ENCODE data around the gene BEND5. TPM values are rescaled to one million over a fixed set of nuclear protein-coding genes. Genes with fewer than 3 reads are reported as not detected.

Gene BEND5
- total and polyA plus RNA-seq, 2 donors (not counting 1 experiment from before 2014, with no cell fraction given) = 0.39 TPM; not detected in 1

DNA sequence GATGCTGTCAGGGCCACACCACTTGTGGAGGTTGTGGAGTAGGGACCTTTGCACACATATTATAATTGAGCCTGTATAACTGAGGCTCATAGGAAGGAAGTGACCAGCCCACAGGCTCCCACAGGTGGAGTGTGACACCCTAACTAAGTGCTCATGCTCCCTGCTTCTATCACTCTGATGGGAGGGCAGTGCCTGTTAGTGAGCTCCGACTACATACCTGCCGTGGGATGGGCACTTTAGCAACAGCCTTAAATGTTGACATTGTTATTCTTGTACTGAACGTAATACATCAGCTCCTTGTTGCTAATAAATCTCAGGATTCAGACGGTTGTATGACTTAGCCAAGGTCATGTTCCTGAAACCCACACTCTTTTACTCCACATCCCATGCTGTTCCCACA lies 58.0 kb downstream of the BEND5 start:
- TF ChIP-seq, protein P1, sequence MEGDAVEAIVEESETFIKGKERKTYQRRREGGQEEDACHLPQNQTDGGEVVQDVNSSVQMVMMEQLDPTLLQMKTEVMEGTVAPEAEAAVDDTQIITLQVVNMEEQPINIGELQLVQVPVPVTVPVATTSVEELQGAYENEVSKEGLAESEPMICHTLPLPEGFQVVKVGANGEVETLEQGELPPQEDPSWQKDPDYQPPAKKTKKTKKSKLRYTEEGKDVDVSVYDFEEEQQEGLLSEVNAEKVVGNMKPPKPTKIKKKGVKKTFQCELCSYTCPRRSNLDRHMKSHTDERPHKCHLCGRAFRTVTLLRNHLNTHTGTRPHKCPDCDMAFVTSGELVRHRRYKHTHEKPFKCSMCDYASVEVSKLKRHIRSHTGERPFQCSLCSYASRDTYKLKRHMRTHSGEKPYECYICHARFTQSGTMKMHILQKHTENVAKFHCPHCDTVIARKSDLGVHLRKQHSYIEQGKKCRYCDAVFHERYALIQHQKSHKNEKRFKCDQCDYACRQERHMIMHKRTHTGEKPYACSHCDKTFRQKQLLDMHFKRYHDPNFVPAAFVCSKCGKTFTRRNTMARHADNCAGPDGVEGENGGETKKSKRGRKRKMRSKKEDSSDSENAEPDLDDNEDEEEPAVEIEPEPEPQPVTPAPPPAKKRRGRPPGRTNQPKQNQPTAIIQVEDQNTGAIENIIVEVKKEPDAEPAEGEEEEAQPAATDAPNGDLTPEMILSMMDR (conservative IDR thresholded peaks at IDR 0.05 in 1 of 2, IDR thresholded peaks at IDR 0.05 in 1 of 2; ENCODE audit: low read depth in 1 of 2, low read length in 2 of 2) = no peak
- TF ChIP-seq EZH2 (IDR thresholded peaks at IDR 0.05; ENCODE audit: low read length, missing control alignments) = no peak
- Histone ChIP-seq H3K36me3 (ENCODE audit: control insufficient read depth, insufficient read depth, low read length) (no peaks in the 10 kb centered on the region), H3K79me2 (ENCODE audit: control insufficient read depth, insufficient read depth, low read length) (no peaks in the 10 kb centered on the region), H3K4me1 (ENCODE audit: control insufficient read depth, extremely low read depth, insufficient read depth, low read length) (no peaks in the 10 kb centered on the region), H3K4me2 (ENCODE audit: extremely low read depth, insufficient read depth, low read length) (no peak overlapping the region), H3K27ac (ENCODE audit: insufficient read depth, low read length) (no peak overlapping the region), H4K20me1 (ENCODE audit: control insufficient read depth, extremely low read depth, insufficient read depth, low read length) (no peaks in the 10 kb centered on the region), H3K27me3 (ENCODE audit: control insufficient read depth, insufficient read depth, low read length) (no peaks in the 10 kb centered on the region), H3K9me3 (ENCODE audit: control insufficient read depth, insufficient read depth, low read depth, low read length) (no peaks in the 10 kb centered on the region), H3K9ac (ENCODE audit: insufficient read depth, low read length) (no peak overlapping the region), H3K4me3 (replicated peaks in 1 of 4; ENCODE audit: control extremely low read depth in 1 of 4, insufficient read depth in 1 of 4, low read depth in 3 of 4, low read length in 4 of 4) (no peak overlapping the region), H2AFZ (ENCODE audit: low read length) (no peak overlapping the region)
- DNase-seq (ENCODE audit: low read depth in 2 of 2) = no peak

DNA sequence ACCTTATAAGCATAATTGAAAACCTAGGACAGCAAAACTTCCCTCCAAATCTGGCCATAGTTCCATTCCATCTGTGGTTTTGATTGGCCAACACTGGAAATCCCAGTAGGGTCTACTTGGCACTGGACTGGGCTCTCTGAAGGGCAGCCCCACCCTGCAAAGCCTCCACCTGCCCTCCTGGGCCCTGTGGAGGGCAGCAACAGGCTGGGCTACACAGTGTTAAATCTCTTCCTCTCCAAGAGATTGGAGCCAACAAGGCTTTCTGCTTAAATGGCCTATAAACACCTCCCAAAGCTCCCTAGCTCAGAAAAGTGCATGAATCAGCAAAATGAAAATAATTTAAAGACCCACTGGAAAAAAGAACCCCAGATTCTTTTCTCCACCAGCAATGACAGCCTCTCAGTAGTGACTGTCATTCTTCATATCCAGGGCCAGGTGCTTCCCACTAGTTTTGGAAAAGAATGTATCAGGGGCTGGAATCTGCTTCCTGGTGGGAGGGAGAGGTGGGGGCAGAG lies 58.5 kb downstream of the BEND5 start:
- Histone ChIP-seq H4K20me1 (ENCODE audit: control insufficient read depth, extremely low read depth, insufficient read depth, low read length) (no peaks in the 10 kb centered on the region), H3K4me3 (replicated peaks in 1 of 4; ENCODE audit: control extremely low read depth in 1 of 4, insufficient read depth in 1 of 4, low read depth in 3 of 4, low read length in 4 of 4) (no peak overlapping the region), H3K27ac (ENCODE audit: insufficient read depth, low read length) (no peak overlapping the region), H3K9me3 (ENCODE audit: control insufficient read depth, insufficient read depth, low read depth, low read length) (no peaks in the 10 kb centered on the region), H3K36me3 (ENCODE audit: control insufficient read depth, insufficient read depth, low read length) (no peaks in the 10 kb centered on the region), H3K4me2 (ENCODE audit: extremely low read depth, insufficient read depth, low read length) (no peak overlapping the region), H3K9ac (ENCODE audit: insufficient read depth, low read length) (no peak overlapping the region), H2AFZ (ENCODE audit: low read length) (no peak overlapping the region), H3K79me2 (ENCODE audit: control insufficient read depth, insufficient read depth, low read length) (no peaks in the 10 kb centered on the region), H3K27me3 (ENCODE audit: control insufficient read depth, insufficient read depth, low read length) (no peaks in the 10 kb centered on the region), H3K4me1 (ENCODE audit: control insufficient read depth, extremely low read depth, insufficient read depth, low read length) (no peaks in the 10 kb centered on the region)
- DNase-seq (ENCODE audit: low read depth in 2 of 2) = no peak
- TF ChIP-seq, protein P1 (conservative IDR thresholded peaks at IDR 0.05 in 1 of 2, IDR thresholded peaks at IDR 0.05 in 1 of 2; ENCODE audit: low read depth in 1 of 2, low read length in 2 of 2) = no peak
- no peak for TF ChIP-seq EZH2 (IDR thresholded peaks at IDR 0.05; ENCODE audit: low read length, missing control alignments)

DNA sequence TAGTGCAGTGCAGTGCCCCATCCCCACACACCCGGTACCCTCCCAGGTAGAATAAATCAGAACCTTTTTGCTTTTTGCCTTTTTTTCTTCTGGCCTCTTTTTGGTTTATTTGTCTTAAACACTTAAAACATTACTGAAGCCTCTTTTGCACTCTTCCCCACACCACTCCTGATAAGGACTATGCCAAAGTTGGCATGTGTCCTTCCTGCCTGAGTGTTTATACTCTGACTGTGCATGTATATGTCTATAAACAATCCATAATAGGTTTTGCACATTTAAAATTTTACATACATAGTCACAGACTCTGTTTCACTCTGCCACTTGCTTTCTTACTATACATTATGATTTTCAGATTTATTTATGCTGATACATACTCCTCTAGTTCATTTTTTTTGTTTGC lies 59.6 kb downstream of the BEND5 start:
- no peak overlapping the region for H3K4me2 ChIP-seq (ENCODE audit: extremely low read depth, insufficient read depth, low read length)
- no peaks in the 10 kb centered on the region for H3K4me1 ChIP-seq (ENCODE audit: control insufficient read depth, extremely low read depth, insufficient read depth, low read length)

More for the DNA sequence above, 59.6 kb downstream of the BEND5 start:
- no peak for TF ChIP-seq EZH2 (IDR thresholded peaks at IDR 0.05; ENCODE audit: low read length, missing control alignments)
- TF ChIP-seq, protein P1 (conservative IDR thresholded peaks at IDR 0.05 in 1 of 2, IDR thresholded peaks at IDR 0.05 in 1 of 2; ENCODE audit: low read depth in 1 of 2, low read length in 2 of 2) = no peak
- Histone ChIP-seq H2AFZ (ENCODE audit: low read length) (no peak overlapping the region), H4K20me1 (ENCODE audit: control insufficient read depth, extremely low read depth, insufficient read depth, low read length) (no peaks in the 10 kb centered on the region), H3K27me3 (ENCODE audit: control insufficient read depth, insufficient read depth, low read length) (no peaks in the 10 kb centered on the region), H3K9me3 (ENCODE audit: control insufficient read depth, insufficient read depth, low read depth, low read length) (no peaks in the 10 kb centered on the region), H3K4me3 (replicated peaks in 1 of 4; ENCODE audit: control extremely low read depth in 1 of 4, insufficient read depth in 1 of 4, low read depth in 3 of 4, low read length in 4 of 4) (no peak overlapping the region), H3K36me3 (ENCODE audit: control insufficient read depth, insufficient read depth, low read length) (no peaks in the 10 kb centered on the region), H3K79me2 (ENCODE audit: control insufficient read depth, insufficient read depth, low read length) (no peaks in the 10 kb centered on the region), H3K27ac (ENCODE audit: insufficient read depth, low read length) (no peak overlapping the region), H3K9ac (ENCODE audit: insufficient read depth, low read length) (no peak overlapping the region)
- no peak for DNase-seq (ENCODE audit: low read depth in 2 of 2)

Data from fibroblast of lung (primary cell).